Stimulated activated CD8-positive, alpha-beta memory T cell treated with anti-CD3 and anti-CD28 coated beads, Interleukin-15, amount 100 ng/mL, for 4 hours (primary cell): ENCODE results near the gene TMEM235.

Experiments used
- DNase-seq, 2 donors: peaks; one replicate each; pipeline ENCODE4 v3.0.0-alpha.2; 2020; ENCODE audit warnings: low read depth in 2 of 2

TMEM235 gene

DNA sequence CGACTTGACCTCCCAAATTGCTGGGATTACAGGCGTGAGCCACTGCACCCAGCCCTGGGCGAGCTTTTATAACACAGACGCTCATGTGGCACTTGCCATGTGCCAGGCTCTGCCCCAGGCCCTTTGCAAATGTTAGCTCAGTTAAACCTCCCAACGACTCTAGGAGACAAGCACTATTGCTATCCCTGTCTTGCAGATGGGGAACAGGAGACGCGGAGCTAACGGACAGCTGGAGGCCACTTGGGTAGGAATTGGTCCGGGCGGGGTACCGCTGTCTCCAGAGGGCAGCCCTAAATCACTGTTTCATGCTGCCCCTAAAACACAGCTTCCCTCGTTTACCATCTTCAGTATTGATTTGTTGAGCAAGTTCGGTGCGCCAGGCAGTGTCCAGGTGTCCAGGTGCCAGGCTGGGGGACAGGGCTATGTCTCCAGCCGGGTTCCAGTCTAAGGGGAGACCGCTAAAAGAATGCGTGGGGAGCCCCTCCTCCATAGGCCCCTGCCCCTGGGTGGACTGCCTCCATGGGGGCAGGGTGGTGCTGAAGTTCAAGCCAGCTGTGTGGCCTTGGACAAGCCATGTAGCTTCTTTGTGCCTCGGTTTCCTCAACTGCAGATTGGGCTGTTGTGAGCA is 23.7 kb downstream of the TMEM235 start:
- no peak for DNase-seq

DNA sequence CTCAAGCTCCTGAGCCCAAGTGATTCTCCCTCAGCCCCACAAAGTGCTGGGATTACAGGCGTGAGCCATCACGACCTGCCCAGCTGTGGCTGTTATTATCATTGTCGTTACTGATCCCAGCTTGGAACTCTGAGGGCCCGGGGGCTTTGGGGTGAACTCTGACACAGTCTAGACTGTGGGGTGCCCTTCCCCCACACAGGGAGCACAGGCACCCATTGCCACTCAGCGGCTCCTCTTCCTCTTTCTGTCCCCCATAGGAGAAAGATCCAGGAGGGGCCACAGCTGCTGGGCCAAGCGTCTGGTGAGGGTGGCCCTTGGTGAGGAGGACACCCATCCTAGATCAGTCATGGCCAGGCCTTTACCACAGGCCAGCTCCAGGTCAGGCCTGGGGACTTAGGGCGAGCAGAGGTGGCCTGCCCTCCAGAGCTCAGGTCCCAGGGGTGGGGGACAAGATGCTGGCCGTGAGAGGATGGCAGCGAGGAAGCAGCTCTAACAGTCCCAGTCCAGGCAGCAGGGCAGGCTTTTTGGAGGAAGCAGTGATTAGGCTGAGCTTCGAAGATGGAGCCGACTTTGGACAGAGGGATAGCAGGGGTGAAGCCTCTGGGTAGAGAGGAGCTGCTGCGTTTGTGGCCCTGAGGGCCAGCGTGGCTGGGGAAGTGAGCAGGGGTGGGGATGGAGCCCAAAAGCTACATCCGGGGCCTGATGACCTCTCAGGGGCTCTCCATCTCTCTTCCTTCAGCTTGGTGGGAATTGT is 24.7 kb downstream of the TMEM235 start:
- DNase-seq = no peak

DNA sequence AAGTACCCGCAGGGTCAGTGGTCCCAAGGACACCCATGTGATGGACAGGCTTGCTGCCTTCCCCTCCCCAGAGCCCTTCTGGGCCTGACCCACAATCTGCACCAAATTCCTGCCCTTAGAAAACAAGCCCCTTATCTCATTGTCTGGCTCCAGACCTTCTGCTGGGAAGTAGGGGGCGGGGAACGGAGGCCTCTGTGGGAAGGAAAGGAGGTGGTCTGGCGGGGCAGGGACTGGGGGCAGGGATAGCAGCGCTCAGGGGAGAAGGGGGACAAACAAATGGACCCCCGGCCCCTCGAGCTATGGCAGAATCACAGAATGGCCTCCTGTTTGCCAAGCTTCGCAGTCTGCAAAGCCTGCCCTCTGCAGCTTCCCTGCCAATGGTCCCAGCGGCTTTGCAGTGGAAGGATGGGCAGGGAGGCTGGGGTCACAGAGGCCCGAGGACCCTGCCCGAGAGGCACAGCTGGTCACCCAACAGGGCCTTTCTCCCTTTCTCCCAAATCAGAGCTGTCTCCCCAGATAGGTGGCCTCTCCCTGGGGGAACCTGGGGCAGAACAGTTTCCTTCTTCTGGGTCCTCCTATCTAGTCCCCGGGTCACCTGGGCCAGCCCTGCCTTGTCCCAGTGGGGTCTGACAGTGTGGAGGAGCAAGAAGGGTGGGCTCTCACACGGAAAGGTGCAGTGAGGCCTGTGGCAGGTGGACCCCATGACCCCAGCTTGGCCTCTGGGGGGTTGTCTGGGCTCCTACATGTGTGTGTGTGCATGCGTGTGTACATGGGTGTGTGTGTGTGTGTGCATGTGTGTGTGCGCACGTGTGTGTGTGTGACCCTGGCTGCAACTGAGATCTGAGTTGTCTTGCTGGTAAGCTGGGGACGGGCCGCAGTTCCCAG is 25.5 kb downstream of the TMEM235 start:
- DNase-seq = no peak

DNA sequence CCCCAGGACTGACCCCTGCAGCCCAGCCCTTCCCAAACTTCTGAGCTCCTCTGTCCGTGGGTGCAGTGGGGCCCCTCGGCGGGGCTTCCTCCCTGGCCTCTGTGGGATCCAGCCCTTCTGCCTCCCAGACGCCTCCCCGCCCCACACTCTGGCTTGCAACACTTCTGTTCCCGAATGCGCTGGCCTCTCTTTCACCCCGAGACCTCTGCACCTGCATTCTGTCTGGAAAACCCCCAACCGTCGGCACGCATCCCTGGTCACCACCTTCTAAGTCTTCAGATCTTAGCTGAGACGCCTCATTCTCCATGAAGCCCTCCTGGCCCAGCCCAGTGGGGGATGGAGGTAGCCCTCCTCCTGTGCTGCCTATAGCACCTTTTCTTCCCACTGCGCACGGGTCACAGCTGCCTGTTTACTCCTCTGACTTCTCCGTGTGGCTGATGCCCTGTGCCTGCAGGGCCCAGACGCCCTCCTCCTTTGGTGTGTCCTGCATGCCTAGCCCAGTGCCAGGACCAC is 26.4 kb downstream of the TMEM235 start:
- no peak for DNase-seq

DNA sequence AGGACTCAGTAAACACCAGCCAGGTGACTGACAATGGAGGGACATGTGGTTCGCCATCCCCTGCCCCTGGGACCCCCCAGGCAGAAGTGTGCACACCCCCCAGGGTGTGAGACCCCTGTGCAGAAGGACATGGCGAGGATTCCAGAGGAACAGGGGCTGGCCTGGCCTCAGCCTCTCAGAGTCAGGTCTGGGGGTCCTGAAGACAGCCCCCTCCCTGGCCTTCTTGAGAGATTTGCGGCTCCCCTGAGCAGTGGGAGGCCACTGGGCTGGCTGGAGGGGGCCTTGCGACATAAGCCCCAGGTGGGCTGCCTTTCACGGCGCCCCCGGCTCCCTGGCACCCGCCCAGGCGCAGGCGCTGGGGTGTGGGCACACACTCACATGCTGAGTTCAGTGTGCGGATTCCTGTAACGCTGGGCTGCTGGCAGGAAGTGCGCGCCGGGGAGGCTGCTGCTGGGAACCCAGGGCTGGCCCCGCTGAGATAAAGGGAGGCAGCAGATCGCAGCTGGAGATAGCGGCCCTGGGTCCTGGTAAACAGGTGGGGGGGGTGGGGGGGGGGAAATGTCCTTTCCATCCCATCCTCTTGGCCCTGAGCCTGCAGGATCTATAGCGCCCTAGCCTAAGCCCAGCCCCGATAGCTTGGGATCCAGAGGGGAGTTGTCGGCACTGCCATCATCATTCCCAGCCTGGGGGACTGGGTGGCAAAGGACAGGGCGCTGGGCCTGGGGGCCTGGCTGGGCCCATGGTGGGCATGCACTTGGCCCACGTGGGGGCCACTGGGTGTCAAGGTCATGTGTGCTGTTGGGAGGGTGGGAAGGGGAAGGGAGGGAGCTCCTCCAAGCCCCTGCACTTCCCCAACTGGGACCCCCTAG is 27.1 kb downstream of the TMEM235 start:
- peak; percentile 31 to 52 for DNase-seq

DNA sequence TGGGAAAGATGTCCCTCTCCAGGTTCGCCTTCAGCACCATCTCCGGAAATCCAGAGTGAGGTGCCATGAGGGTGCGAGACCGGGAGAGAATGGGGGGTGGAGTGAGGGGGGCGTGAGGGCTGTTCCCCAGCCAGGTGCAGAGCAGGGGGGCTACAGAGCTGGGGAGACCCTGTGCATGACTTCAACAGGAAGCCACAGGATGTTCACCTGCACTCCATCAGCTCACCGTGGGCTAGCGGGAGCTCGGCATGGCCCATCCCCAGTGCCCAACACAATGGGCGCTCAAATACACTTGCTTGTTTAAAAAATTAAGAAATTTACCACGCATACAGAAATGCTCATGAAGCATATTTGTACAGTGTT is 27.7 kb downstream of the TMEM235 start:
- DNase-seq = no peak

DNA sequence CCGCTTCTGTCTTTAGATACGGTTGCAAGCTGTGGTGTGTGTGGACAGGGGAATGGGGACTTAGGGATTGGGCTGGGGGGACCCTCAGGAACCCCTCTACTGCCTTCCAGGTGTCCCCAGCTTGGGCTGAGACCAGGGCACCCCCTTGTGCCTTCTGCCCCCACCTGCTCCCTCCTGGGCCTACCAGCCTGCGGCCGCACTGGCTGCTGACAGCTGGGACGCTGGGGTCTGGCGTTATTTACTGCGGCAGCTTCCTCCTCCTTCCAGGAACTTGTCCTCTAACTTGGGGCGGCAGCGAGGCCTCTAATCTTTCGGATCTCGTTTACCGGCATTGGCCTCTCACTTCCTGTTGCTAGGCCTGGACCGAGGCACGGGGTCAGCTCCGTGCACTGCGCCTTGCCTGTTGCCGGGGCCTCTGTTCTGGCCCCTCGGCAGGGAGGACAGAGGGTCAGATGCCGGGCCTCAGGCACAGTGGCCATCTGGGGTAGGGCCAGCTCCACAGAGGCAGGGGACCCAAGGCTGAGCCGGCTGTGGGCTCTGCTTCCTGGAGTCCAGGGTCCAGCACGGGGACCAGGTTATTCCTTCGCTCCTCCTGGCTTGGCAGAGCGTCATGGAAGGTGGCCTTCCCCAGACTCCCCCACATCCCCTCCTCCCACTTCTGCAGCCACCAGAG is 31.8 kb downstream of the TMEM235 start:
- no peak for DNase-seq

DNA sequence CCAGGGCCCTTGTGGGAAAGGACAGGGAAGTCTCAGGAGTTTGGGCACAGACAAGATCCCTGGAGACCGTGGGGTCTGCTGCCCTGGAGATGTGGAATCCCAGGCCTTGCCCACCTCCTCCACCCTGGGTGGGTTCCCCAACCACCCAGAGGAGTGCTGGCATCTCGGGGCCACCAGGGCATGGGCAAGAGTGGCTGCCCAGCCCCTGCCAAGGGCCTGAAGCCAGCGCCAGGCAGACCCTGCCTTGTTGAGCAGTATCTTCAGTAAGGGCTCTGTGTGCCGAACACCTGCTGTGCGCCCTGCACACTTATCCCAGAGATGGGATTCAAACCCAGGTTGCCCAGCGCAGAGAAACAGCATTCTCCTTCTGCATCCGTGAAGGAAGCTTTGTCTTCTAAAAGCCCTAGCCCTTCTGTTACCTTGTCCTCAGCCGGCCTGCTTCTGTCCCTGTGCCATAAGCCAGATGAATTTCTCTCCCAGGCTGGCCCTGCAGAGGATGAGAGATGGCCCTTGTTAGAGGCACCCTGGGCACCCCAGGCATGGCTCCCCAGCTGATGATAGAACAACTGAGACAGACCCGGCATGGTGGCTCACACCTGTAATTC is 32.4 kb downstream of the TMEM235 start:
- DNase-seq = no peak

DNA sequence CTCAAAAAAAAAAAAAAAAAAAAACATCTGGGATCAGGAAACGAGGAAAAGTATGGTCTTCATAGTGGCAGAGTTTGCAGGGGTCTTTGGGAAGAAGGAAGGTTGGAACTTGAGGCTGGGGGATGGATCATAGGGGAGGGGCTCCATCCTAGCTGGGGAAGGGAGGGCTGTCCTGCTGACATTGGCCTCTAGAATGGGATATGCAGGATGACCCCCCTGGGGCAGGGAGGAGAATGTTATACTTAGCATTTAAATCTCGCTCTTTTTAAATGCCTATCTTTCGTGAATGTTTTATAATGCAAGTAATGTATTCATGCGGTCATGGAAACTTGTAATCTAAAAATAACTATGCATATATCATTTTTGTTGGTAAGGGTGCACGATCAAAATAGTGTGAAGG is 33.2 kb downstream of the TMEM235 start:
- DNase-seq = no peak

DNA sequence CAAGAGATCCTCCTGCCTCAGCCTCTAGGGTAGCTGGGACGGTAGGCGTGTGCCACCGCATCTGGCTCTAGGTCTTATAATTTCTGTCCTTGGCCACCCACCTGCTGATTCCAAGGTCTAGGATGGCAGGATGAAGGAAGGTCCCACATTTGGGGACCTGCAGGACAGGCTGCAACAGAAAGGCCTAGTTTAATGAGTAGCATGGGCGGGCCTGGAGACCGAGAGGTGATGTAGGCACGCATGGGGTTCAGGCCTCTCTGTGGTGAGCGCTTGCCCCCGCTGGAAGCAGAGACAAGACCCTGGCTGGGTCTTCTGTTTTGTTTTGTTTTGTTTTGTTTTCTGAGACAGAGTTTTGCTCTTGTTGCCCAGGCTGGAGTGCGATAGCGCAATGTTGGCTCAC is 33.7 kb downstream of the TMEM235 start:
- DNase-seq = no peak

DNA sequence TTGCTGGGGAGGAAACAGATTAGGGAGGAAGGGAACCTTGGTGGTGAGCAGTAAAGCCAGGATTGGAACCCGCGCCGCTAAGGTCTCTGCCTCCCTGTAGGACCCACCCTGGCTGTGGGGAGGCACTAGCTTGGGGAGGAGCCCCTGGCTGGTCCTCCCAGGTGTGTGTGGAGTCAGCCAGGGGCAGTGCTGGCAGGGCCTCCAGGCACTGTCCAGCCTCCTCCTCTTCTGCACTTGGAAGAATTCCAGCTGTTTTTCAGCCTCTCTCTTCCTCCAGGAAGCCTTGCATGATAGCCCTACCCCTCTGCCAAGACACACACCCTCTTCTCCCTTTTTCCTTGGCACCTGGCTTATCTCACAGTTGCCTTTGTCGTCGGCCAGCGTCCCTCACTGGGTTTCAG is 34.8 kb downstream of the TMEM235 start:
- DNase-seq = no peak

DNA sequence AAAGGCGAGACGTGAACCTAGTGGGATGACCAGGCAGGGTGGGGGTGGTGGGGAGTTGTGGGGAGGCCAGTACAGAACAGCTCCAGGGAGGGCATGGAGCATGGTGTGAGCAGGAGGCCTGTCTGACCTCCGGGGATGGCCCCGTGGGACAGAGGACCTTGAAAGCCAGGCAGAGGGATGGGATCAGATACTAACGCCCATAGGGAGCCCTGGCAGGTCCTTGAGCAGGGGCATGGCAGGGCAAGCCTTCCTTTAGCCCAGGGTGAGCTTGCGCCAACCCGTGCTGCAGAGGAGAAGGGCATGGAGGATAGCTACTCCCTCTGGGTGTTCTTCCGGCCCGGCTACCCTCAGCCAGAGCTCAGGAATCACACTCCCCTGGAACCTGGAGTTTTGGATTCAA is 35.3 kb downstream of the TMEM235 start:
- no peak for DNase-seq

DNA sequence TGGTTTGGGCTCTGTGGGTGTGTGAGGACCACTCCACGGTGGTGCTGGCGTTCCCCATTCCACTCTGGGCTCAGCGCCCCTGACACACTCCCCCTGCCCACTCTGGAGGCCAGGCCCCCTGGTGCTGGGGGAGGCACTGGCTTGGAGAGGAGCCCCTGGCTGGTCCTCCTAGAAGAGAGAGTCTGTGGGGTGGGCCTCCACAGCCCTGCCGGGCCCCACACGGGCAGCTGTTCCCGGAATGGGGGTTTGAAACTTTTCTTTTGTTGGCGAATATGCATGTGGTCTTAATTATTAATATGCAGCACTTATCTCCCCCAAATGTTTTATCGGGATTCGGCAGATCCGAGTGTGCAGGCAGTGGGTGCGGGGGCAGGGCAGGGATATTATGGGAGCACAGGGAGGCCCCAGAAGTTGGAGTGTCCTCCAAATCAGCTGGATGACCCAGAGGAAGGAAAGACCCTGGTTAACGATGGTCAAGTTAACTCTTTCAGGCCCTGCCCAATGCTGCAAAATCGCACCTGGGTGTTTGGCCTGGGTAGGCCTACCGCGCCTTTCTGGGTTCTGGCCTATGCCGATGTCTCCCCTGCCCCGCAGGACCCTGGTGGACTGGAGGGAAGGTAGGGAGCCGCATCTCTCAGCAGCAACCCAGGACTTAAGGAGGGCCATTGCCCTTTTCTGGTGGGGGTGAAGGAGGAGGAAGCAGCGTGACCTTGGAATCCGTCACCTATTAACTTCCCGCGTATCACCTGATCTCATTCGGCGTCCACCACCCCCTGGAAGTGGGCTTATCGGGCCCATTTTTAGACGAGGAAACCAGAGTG is 36.0 kb downstream of the TMEM235 start:
- no peak for DNase-seq

DNA sequence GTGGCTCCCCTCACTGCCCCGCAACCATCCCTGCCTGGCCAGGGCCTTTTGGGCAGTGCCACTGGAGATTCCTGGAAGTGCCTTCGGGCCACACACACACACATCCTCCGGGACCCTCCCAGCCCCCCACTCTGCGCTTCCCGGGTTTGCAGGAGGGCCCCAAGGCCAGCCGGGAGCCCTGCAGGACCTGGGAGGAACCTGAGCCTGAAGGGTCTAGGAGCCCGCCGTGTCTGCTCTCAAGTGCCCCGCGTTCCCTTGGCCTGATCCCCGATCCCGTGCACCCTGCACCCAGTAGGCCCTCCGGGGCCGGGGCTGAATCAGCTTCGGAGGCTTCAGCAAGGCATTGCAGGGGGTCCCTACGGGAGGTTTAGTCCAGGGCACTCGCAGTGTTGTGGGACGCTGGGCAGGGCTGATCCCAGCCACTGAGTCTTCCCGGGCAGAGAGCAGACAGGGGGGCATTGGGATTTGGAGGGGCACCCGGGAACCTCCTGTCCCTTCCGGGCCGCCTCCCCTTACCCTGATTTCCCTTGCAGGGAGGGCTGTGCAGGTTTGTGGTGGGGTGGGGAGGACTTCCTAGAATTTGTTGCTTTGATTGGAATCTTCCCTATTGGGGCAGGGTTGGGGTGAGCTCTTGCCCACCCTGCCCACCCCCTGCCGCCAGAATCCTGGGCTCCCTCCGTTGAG is 36.9 kb downstream of the TMEM235 start:
- no peak for DNase-seq

DNA sequence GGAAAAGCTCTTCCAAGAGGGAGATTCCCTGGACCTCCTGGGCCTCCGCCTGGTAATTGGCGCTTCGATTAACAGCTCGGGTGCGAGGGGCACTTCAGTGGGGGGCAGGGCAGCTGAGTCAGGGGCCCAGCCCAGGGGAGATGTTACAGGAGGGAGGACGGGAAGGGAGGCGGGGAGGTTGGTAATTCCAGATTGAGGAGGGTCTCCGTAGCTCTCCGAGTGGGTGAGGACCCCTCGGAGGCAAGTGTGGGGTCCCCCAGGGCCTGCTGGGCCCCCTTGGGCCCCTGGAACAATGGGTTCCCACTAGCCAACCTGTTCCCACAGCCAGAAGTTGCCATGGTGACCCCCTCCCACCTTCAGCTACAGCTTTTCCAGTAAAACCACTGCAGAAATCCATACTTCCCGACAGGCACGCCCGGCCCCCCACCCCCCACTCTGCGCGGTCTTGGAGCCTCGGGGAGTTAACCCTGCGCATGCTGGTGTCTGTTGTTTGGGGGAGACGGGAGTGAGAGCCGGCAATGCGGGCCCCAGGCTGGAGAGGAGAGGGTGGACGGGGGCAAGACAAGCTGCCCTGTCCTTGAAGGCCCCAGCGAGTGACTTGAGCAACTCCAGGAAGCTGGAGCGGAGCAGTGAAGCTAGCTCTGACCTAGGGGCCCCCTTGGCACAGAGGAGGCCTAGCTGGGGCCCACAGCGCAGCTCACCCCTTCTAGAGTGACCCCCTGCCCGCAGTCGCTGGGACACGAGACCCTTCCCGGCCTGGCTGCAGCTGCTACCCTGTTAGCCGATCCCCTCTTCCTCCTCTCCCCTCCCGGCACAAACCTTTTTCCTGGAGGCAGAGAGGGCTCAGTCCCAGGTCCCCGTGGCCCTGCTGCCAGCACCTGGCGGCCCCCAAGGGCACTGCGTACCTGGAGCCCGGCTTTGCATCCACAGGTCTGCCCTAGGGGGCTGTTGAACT is 37.8 kb downstream of the TMEM235 start:
- DNase-seq = no peak

DNA sequence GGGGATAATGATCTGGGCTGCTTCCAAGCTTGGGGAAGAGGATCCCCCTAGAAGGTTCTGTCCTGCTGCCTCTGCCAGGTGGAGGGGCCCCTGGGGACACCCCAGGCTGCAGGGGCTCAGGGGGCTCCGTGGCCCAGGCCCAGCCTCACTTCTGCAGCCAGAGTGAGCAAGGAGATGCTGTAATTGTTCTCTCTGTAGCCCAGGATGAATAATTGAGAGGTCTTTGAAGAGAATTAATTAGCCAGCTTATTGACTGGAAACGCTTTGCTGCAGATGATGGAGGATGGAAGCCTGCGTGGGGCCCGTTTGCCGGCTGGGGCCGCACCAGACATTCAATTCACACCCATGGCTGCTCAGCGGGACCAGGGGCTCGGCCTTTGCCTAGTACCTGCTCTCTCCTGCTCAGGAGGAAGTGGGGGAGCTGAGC is 38.5 kb downstream of the TMEM235 start:
- no peak for DNase-seq

DNA sequence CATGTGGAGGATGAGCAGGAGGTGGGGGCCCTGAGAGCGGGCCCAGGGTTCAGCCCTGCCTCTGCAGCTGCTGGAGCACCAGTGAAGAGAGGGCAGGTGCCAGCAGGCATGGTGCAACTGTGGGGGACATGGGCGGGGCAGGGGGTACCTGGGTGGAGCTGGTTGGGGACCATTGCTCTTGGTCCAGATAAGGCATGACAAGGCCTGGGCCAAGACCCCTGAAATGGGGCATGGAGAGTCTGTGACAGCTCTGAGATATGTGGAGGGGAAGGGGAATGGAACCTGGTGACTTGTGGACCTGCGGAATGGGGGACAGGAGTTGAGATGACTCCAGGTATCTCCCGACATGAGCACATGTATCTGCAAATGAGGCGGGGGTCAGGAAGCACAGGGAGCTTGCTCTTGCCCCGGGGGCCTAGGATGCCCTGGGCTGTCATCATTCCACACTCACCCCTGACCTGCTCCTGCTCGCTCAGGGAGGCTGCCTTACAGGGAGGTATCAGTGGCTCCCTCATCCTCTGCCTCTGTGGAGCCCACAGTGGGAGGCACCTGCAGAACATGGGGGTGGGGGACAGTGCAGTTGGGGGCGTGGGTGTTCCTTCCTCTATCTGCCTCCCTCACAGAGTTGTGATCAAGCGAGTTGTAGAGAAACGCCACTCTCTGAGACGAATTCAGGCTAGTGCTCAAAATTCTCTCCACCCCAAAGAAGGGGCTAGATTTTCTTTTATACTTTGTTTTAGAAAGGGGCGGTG is 40.2 kb downstream of the TMEM235 start:
- DNase-seq = no peak
